NCI-H2107 (cell line): ENCODE results near the gene TMED8.
"Not testable (repeated sequence)": the region's sequence is repeated elsewhere in the genome, so short reads cannot be mapped to it uniquely, and the experiment has no call there.

Source experiments
- DNase-seq: peaks from one replicate; lab custom pipeline; 2025; lab: John Stamatoyannopoulos, UW

TMED8 gene

DNA sequence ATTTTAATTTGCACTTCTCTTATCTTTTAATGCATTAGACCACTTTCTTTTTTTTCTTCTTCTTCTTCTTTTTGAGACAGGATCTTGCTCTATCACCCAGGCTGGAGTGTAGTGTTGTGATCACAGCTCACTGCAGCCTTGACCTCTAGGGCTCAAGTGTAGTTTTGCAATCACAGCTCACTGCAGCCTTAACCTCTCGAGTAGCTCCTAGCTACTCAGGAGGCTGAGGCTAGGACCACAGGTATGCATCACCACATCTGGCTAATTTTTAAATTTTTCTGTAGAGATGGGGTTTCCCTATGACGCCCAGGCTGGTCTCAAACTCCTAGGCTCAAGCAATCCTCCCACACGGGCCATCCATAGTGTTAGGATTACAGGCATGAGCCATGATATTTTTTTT, 12.7 kb downstream of the TMED8 start:
- DNase-seq, result no peak

DNA sequence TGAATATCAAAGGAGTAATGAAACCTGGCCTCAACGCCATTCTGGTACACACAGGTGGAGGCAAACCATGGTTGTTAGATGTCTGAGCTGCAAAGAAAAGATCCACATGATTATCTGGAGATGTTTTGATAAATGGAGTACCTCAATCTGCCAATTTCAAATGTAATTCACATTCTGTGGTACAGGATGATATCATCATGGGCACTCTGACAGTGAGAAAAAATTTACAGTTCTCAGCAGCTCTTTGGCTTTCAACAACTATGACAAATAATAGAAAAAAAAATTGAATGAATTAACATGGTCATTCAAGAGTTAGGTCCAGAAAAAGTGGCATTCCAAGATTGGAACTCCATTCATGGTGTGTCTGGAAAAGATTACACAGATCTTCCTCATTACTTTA, 17.3 kb downstream of the TMED8 start:
- DNase-seq, result no peak

DNA sequence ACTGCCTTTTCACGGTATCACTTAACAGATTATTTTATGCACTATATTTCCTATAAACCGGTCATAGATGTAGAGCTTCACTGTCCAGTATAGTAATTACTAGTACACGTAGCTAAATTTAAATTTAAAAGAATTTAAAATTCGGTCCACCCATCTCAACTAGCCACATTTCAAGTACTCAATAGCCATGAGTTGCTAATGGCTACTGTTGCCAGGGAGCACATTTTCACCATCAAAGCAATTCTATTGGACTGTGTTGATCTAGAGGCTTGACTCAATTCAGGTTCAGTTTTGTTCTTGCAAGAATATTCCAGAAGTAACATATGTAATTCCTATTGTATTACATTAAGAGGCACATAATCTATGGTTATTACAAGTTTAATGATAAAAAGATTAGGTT, 20.0 kb downstream of the TMED8 start:
- no peak for DNase-seq

DNA sequence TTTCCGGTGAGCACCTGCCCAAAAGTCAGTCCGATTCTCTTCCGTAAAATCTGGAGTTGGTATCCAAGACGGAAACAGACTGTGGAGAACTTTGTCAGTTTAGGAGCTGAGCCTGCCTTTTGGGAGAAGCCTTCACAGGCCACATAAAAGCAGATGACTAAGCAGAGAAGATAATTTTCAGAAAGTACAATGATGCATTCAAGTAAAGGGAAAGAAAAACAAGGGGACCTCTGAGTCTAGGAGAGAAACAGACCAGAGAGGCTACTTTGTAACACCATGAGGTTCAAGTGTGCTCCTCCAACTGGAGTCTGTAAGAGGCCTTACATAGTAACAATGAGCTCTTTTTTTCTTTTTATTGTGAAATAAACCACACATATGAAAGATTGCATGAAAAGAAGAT, 21.1 kb downstream of the TMED8 start:
- DNase-seq, result no peak

DNA sequence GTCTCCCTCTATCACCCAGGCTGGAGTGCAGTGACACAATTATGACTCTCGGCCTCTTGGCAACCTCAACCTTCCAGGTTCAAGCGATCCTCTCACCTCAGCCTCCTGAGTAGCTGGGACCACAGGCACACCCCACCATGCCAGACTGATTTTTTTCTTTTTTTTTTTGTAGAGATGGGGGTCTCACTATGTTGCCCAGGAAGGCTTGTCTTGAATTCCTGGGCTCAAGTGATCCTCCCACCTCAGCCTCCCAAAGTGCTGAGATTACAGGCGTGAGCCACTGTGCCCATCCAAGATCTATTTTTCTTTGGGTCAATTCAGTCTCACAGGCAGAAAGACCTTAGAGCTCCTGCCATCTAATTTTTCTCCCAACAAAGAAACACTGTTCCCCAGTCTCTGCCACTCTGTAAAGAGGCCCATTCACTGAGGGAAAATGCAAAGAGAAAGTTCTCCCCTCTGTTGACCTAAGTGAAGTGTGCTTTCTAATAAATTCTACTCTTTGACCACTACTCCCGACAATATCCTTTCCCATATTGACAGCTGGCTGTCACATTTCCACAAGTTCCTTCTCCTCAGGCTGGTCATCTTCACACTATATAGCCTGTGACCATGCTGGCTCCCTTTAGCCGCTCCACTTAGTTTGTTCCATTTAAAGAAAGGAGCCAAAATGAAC, 23.3 kb downstream of the TMED8 start:
- DNase-seq, result no peak

DNA sequence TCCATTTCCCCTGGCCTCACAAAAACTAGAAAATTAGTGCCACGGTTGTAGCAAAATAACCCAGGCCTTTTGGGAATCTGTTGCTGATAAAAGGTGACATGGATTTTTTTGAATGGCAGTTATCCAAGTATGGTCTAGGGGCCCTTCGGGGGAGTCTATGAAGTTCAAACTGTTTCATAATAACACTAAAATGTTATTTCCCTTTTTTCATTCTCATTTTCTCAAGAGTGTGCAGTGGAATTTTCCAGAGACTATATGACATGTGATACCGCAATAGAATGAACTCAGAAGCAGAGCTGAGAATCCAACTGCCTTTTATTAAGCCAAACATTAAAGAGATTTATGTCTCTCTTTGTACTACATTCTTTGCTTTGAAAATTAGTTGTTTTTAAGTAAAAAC, 29.1 kb downstream of the TMED8 start:
- no peak for DNase-seq

DNA sequence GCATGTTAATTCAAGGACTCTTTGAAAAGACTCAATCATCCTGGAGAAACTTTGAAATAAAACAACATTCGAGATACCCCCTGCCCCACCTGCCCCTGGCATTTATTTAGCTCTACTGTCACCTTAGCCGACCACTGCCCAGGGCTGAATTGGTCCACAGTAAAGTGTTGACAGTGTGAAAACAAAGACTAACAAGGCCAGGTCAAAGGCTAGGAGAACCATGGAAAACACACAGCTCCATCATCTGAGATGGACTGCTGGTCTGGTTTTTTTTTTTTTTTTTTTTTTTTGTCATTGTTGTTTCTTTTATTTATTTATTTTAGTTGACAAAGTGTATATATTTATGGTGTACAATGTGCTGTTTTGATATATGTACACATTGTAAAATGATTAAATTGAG, 30.4 kb downstream of the TMED8 start:
- no peak for DNase-seq

DNA sequence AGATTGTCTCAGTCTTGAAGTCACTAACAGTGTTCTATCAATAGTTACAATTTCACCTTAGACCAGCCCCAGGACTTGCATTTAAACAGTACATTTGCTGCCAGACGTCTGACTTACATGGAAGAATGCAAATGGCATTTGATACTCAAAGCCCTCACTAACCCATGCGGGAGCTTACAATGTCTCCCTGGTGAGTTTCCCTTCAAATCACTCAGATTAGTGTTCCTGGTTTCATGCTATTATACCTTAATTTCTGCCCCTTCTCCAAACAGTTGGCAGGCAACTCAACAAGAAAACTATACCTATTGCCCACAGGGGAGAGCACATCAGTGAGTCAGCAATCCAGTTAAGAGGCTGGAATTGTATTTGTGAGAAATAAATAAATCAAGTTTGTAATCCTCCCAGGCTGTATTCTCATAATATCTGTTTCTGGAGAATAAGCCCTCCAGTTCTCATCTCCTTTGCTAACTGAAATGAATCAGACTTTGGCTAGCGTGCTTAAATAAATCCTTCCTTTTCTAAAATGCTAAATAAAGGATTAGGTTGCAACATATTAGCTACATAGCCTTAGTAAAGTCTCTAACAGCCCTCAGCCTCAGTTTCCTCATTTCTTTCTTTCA, 32.4 kb downstream of the TMED8 start:
- DNase-seq, result no peak

DNA sequence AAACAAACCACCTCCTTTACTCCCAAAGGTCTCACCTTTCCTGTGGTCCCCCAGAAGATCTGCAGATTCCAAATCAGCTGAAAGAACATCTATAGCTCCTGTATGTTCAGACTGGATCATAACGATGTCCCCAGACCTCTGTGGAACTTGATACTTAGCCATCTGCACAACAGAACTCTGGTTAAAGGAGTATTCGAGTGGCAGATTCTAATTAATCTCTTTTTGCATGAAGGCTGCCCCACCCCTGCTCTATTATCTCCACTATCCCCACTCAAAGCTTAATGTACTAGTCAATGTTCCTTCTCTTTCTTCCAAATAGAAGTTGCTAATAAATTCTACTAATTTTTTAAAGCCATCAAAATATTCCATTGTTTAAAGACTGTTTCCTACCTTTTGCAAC, 33.2 kb downstream of the TMED8 start:
- no peak for DNase-seq

DNA sequence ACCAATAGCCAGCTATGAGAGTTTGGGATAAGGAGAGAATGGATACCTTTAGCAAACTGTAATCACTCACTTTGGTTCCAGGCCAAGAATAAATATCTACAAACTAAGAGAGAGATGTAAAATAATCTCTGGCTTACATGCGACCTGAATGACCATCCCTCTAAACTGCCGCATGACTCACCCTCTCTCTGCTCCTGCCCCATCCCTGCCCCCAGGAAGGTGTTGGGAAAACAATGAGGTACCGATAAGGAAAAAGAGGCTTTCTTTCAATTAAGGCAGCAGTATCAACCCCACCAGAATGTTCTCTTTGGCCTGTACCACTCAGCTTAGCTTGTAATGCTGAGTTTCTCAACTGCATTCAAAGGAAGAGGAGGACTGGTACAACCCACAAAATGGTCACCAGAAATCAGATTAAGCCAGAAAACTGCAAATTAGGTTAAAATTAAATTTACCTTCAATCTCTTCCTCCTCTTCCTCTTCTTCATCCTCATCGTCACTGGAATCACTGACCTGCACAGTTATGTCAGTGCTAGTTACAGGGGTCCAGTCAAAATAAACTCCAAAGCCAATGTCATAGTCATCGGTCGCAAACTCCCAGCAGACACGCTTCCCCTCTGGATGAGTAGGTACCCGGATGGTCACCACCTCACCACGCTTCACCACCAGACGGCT, 34.0 kb downstream of the TMED8 start:
- DNase-seq, result no peak

DNA sequence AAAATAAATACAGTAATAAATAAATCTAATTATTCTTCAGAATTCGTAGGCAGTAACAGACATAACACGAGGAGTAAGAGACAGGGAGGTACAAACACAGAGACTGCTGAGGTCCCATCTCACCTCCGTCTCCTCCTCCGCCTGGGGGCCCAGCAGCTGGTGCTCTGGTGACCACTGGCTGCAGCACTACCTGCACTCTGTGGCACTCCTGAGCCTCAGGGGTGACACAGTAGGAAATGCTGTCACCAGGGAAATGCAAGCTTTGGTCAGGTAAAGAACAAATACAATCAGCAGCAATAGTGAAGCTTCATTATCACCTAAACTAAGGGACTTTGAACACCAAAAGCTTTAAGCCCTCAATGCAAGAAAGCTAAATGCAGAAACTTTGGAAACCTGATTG, 36.5 kb downstream of the TMED8 start:
- DNase-seq, result no peak

DNA sequence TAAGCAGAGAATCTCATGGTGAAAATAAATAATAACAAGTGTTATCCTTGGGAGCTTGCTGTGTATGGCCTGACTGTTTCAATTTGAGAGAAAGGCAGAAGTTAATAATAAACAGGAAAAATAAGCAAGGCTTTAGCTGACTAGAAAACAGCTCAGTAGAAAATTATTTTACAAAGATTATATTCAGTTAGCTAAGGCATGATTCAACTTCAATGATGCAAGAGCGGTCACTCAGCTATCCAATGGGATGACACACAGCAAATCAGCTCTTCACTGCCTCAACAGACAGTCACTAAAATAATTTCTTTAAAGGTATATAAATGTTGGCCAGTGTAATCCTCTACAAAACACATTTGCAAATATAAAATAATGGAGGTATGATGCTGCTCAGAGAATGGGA, 37.5 kb downstream of the TMED8 start:
- DNase-seq, result no peak

DNA sequence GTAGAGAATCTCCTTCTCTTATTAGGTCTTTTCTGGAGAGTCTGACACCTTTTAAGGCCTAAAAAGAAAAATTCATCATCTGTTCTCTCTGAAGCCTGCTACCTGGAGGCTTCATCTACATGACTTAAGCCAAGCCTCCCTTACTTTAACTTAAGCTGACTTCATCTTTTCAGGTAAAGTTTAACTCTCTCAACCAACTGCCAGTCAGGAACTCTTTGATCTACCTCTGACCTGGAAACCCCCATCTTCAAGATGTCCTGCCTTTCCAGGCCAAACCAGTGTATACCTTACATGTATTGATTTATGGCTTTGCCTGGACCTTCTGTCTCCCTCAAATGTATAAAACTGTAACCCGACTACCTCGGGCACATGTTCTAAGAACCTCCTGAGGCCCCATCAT, 38.6 kb downstream of the TMED8 start:
- DNase-seq, result no peak

DNA sequence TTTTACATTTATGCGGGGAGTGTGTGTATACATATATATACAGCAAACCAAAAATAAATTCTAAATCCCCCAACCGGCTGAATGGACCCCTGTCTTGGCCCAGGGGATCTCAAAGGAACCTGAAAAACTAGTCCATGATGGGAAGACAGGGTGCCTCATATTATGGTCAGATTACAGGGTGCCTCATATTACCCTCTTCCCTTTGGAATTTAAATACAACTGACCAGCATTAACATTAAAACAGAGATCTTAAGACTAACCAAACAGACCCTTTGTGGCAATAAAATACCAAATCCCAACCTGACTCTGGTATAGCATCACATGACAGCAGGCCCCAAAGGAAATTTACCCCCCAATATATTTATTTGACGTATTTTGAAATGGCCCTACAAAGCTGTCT, 39.0 kb downstream of the TMED8 start:
- DNase-seq, result no peak

DNA sequence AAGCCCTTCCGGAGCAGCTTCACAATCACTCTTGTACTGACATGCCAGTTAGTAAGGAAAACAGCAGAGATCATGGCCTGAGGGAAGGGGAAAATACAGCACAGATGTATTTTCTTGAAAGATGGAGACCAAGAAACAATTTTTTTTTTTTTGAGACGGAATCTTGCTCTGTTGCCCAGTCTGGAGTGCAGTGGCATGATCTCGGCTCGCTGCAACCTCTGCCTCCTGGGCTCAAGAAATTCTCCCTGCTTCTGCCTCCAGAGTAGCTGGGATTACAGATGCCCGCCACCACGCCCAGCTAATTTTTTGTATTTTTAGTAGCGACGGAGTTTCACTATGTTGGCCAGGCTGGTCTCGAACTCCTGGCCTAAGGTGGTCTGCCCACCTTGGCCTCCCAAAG, 39.6 kb downstream of the TMED8 start:
- not testable (repeated sequence) for DNase-seq

DNA sequence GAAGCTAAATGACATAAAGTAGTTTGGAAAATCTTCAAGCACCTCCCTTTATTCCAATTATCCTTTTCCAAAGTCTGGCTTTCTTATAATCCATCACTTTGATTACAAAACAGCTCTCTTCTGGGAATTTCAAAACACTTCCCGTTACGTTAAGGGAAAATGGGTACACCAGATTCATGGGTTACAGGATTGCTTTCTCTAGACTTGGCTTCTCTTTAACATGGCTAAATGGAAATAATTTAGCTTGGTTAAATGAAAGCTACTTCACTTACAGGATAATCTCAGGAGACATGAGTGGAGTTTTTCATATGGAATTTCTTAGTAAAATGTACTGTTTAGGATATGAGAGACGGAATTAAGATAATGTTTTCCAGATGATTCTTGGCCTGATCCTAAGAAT, 41.3 kb downstream of the TMED8 start:
- no peak for DNase-seq

DNA sequence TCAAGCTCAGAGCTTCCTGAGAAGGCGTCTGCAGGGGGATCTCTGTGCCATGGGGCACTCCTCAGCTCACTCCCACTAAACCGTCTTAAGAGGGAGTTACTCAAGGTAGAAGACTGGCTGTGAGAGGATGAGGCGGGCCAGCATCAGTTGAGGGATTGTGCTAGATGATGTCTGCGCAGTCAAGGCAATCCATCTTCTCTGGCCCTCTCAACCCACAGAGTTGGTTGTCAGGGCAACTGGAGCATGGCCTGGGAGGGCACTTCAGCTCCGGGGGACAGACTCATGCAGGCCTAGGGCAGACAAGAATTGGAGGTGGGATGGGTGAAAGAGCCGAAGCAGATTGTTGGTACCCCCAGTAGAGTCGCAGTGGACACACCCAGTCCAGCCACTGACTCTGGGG, 47.0 kb downstream of the TMED8 start:
- DNase-seq, result no peak

DNA sequence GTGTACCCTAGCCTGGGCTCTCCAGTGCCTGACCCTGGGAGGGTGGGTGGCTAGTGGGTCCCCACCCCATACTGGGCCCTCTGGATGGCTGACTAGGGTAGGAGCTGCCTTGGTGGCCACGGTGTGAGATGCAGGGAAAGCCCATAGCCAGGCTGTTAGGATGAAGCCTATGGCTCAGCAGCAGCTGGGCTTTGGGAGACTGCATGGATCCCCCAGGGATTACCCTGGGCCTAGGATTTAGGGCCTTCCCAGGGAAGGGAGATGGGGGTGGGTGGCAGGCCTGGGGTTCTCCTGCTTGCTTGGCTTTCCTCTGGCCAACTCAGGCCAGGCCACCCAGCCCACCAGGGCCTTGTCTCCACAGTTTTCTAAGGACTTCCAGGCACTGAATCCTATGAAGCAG, 49.8 kb downstream of the TMED8 start:
- no peak for DNase-seq

DNA sequence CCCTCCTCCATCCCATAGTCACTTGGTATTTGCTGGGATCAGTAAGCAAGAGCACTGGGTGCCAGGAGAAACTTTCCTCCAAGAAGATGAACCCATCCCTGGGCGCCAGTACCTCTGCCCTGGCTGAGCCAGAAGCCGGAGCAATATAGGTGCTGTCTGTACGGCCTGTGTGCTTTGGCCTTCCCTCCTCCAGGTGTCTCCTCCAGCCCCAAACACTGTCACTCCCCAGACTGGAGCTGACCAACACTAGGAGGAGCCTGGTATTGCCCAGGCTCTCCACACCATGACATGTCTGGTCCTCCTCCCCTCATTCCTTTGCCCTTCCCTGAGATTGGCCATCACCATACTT, 51.2 kb downstream of the TMED8 start:
- DNase-seq, result no peak

DNA sequence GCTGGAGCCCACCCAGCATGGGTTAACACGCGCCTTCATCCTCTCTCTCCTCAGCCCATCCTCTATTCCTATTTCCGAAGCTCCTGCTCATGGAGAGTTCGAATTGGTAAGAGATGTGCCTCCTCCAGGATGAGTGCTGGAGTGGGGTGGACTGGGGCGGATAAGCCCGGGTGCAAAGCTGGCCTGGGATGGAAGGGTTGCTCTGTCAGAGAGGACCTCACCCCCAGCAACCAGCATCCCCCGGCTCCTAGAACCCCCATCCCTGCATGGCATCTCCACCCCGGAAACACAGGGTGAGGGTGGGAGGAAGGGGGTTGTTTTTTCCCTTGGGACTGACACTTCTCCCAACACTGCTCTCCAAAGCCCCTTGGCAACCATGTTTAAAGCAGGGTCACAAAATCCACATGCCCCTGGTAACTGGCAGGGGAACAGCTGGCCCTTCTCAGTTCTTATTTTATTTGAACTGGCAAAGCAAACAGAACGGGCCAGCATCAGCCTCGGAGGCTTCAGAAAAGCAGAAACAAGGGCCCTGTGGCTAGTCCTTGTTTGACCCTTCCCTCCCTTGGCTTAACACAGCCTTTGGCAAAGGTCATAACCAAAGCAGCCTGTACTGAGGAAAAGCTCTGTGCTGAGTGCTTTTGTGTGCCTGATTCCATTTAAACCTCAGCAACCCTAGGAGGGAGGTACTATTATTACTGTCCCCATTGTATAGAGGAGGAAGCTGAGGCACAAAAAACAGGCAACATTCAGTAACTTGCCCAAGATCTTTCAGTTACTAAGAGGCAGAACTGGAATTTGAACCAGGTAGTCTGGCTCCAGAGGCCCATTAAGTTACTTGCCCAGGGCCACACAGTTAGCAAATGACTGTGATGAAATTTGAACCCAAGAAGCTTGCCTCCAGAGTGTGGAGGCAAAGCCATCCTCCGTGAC, 51.8 kb downstream of the TMED8 start:
- DNase-seq, result no peak

DNA sequence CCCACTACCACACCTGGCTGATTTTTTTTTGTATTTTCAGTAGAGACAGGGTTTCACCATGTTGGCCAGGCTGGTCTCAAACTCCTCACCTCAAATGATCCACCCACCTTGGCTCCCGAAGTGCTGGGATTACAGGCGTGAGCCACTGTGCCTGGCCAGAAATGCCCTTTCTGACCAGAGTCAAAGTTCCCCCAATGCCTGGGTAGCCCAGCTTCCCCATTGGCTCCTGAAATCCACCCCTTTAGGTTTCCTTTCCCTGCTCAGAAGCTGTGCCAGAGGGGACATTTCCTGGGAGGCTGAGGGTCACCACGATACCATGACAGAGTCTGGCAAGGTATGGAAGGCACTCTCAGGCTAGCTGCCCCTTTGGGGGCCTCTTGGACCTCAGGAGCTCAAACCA, 52.6 kb downstream of the TMED8 start:
- DNase-seq, result no peak

DNA sequence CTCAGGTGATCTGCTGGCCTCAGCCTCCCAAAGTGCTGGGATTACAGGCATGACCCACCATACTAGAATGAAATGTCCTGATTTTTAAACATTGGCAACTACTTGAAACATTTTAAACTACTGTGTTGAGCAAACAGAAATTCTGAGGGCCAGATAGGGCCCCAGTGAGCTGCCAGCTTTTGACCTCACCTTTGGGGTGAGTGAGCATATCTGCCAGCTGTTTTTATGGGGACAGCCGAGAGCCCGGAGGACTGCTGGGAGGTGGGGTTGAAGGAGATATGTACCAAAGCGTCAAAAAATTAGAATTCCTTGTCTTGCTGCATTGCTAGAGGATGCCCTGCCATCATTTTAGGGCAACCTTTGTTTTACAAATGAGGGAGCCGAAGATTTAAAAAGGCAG, 53.3 kb downstream of the TMED8 start:
- no peak for DNase-seq

DNA sequence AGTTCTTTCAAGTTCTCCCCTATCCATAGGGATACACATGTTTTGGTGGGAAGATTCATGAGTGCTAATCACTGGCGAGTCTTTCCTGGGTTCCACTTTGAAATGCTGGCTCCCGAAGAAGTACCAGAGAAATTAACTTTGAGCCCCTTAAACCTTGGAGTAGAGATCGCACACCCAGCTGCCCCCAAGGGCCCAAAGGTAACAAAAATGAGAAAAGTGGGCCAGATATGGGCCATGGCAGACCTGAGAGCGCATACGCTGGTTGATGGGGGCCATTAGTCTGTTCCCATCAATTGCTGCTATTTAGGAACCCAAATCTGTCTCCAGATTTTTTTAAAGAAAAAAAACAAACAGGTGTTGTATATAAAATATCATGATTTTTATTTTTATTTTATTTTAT, 53.9 kb downstream of the TMED8 start:
- no peak for DNase-seq
